CMK (cell line): ENCODE measurements around the gene ENDOU.
"Not testable (repeated sequence)": the region's sequence is repeated elsewhere in the genome, so short reads cannot be mapped to it uniquely, and the experiment has no call there.

Experiments
- DNase-seq: peaks from one replicate; pipeline ENCODE4 v3.0.0-alpha.2; 2010; ENCODE audit warnings: low read depth

The ENDOU gene

DNA sequence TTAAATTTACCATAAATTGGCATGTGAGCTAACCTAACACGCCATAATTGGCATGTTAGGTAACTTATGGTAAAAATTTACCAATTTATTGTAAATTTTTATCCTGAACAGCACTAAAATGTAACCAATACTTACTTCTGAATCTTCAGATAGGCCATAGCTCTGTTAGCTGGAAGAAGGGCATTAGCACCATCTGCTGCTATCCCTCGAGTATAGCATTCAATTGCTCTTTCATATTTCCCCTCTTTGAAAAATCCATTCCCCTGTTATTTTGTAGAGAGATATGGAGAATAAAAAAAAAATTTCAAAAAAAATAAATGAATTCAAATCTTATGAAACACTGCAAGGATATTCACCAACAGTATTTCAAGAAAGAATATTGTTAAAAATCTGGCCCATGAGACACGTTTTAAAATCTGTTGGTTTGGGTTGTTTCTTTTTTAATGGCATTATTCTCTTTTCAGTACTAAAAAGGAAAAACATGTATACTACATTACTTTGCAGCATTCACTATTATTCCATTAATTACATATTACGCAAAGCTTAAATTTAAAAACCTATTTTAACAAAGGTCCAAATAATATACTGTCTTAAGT is 38.5 kb downstream of the ENDOU start:
- DNase-seq, result no peak

DNA sequence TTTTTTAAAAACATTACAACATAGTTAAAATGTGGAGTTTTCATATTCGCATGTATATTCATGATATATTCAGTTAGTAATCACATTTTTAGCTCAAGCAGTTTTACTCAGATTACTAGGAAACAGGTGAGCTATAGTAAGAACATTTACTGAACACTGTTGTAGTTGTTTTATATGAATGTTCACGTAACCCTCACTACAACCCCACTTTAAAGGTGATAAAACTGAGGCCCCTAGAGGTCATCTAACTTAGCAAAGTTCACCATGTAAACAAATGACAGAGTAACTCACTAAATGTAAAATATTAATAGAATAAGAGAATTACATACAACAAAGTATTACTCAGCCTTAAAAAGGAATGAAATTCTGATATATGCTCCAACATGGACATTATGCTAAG is 45.5 kb downstream of the ENDOU start:
- no peak for DNase-seq

DNA sequence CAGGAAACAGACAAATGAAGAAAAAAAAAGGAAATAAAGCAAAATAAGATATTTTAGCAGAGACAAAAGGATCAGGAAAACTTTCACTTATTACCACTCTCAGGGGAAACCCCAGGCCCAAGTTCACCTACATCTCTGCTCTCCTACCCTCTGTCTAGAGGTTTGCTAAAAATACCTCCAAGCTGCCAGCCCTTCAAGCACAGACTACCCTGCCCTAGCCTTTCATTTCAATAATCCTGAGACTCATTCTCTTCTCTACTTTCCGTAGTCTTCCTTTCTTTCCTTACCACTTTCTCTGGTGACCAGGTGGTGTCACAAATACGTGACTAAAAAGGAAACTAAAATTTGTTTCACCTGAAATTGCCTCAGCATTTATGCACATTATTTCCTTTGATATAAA is 53.2 kb downstream of the ENDOU start:
- DNase-seq, result no peak

- not testable (repeated sequence) for DNase-seq
These were observed 57.4 kb downstream of the ENDOU start for GRCh38 chr12:47667935-47668334.
